NCI-H2196 (cell line): ENCODE results near the gene IMP3.

Source experiments
- DNase-seq: peaks from one replicate; lab custom pipeline; 2025; ENCODE audit not compliant: unreplicated experiment; lab: John Stamatoyannopoulos, UW

The IMP3 gene

DNA sequence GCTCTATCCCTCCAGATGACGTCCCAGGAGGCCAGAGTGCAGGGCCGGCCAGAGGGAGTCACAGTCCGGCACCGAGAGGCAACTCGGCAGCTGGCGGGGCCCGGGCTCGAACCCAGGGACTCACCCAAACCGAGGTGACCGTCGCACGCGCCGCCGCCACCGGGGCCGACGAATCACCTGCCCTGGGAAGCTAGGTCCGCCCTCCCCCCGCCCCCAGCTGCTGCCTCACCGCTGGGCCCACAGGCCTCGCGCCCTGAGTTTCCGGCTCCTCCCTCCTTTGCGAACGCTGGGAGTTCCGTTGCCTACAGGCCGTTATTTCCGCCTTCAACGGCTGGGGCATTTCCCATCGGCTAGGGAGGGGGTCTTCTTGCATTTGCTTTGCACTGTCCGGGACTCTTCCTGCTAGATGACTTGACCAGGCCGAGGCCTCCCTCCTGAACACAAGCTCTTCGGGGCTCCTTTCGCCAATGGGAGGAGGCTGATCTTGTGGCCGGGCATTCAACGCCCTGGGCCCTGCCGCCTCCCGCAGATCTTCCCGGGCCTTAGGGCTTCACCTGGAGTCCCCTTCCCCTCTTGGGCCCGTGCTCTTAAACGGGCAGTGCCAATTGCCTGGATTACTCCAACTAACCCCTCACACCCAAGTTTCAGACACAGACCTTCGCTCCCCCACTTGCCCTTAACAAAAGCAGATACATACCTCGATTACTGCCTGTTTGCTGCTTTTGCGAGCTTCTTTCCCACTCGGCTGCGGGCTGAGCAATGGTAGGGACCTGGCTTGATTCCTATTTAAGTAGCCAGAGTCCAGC, 14.3 kb downstream of the IMP3 start, which contains the start of gene SNUPN:
Gene SNUPN, minus strand, starts transcription at position 184 of the 806 bp plus-strand sequence. CDS start 4,674 bp downstream, outside the sequence.
- peak; percentile 79 for DNase-seq

DNA sequence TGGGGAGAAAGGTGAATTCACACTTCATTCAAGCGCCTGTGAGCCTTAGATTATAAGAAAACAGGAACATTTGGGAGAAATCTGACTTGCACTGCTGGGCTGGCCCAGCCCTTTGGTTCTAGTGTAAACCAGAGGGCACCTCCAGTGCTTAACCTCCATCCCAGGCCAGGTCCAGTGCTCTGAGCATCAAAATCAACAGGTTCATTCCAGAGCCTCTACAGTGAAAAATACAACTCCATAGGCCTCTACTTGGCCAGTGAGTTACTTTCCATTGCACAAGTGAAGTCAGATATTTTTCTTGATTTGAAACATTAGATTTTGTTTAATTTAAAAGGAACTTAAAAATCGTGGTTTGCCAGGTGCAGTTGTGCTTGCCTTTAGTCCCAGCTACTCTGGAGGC, 17.5 kb downstream of the IMP3 start:
- DNase-seq = no peak

DNA sequence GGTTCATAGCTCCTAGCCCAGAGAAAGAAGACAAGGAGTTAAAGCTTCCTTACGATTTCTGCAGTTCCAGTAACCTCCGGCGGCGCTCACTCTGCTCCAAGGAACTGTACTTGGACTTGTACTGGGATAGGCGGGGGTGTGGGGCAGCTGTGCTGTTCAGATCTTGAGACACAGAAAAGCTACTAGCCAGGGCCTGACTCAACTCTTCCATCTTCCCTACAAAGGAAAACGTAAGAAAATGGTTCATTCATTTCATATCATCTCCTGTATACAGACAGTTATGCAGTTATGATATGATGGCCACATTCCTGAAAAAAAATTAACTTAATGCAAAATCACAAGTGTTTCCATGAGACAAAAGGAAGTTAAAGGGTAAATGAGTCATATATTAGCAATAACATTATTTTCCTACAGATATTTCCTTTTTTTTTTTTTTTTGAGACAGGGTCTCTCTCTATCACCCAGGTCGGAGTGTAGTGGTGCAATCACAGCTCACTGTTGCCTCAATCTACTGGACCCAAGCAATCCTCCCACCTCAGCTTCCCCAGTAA, 19.1 kb downstream of the IMP3 start:
- no peak for DNase-seq

DNA sequence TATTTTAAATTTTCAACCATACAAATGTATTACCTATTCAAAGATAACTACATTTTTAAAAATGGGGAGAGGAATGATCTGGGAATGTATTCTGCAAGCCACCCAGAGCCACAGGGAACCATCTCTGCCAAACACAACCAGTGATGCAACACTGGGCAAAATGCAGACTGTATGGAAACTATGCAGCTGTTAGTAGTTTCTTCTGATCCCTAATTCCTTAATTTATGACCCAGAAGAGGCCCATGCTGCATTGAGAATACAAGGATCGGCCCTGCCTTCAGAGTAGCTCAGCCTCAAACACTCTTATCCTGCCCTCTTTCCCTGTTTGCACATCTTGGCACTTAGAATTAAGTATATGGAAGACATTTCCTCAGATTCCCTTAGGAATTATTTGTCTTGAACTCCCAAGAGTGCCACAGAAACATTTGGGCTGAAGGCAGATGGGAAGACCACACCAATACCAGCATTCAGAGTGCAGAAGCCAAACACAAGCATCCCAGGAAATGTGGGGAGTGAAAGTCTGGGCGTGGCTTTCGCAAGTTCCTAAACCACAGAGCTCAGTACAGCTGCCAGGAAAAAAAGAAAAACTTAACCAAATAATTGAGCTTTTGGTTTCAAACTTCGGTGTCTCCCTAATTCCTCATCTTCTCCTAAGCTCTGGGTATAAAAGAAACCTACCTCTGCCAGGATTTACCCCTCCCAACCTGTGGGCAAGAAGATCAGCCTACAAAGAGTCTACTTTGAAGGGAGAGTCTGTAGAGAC, 19.8 kb downstream of the IMP3 start:
- no peak for DNase-seq

DNA sequence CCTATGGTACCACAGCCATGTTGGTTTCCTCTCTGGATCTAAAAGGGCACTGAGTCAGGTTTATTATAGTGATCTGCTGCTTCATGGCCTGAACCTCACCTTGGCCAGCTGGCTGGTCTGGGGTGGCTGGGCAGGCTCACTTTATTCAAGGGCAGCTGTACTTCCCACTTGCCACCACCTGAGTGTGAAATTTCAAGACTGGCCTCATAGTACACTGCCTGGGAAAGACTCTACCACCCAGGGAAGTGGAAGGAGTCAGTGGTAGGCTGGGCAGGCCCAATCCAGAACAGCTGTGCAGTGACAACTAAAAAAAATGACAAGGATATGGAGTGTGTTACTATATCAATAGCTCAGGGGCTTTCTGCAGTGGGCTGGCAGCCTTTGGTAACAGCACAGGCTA, 23.3 kb downstream of the IMP3 start:
- no peak for DNase-seq

DNA sequence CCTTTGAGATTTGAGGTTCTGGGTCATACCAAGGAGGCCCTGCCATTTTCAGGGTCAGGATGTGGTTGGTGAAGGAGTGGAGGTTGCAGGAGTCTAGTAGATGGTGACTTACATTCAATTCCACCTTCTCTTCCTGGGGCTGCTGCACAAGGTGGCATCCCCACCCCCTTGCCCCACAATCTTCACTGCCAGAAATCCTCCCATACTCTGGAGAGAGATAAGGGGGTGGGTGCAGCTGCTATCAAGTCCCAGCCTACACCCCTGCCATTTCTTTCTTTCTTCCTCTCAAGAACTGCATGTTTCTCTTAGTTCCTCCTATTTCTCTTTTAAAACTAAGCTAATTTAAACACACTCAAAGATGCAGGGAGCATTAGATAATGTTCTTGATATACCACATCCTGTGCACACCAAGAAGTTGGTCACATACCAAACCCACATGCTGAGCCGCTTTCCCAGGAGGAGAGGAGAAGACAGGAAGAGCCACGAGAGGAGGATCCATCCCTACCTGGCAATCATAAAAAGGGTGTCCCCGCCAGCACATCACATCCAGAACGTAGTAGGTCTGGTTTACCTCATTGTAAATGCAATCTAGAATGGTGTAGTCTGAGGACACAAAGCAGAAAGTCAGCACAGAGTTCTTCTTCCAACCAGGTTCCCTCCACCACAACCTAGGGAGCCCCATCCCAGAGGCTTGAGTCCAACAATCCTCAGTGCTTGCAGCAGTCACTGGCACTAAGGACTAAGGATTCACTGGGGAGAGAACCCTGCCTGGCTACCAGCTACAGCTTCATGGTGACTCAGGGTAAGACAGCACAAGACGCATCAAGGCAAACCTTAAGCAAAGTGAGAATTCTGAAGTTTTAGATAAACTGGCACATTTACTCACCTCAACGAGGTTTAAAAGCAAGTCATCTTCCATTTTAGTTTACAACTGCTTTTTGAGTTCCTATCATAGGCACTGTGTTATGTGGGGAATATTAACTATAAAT, 33.0 kb downstream of the IMP3 start:
- DNase-seq = no peak

DNA sequence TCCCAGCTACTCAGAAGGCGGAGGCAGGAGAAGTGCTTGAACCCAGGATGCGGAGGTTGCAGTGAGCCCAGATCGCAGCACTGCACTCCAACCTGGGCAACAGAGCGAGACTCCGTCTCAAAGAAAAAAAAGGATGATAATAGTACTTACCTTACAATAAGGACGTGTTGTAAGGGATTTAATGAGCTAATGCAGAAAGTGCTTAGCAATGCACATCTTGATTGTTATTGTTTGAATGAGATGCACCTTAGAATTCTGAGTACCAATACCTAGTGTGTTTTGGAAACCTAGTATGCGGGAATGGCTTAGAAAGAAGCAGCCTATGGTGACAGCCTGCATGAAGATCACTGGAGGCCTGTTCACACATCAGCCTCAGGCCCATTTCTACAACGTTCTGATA, 34.0 kb downstream of the IMP3 start:
- no peak for DNase-seq

DNA sequence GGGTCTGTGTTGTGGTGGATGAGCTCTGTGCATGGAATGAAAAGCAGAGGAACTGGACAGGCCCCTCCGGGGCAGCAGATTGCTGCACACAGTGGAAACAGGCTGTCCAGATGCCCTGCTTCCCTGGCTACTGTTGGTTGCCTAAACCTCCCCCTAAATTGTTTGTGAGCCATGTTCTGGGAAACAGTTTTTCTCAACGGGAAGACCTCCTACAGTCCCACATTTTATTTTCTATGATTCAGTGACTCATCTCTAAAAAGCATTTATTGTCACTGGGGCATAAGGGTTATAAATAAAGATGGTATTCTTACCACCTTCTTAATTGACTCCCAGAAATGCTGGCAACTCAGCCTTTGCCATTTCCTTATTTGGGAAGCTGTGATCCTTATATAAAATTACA, 40.6 kb downstream of the IMP3 start:
- DNase-seq = no peak

DNA sequence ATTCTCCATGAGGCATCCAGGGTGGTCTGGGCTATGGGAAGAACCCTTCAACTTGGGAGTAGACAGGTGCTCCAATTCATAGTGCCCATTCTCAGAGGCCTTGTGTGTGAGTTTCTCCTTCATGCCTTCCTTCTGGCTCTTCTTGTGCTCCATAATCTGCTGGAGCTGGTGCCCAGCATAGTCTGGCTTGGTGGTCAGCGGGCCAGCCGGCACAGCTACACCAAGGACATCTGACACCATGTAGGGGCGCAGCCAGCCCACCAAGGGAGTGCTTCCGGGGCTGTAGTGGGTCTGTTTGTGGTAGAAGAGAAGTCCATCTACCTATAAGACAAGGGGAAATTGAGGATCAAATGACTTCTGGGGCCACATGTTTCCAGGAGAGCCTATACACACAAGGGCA, 41.7 kb downstream of the IMP3 start:
- no peak for DNase-seq

DNA sequence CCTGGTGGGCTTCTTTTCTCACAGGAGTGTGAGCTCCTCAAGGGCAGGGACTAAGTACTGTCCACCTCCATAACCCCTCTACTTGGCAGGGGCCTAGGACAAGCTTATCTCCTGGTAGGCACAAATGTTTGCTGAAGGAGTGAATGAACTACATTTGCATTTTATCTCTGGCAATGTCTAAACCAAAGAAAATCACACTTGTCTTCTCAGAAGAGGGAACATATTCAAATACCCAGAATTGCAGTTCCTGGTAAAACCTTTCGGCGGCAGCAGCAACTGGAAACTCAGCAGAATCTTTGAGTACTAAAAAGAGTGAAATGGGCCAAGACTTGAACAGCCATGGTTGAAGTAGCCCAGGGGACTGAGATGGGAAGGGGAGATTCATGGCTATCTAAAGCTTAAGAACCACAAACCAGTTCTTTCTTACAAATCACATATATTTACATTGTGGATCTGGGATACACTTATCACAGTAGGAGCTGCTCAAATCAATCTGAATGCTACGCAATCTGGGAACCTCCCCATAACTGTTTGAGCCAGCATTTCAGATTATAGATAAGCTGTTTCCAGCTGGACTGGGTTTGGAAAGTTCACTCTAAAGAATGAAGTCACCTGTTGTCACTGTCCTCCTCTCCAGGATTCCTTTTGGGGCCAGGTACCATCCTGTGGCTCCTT, 42.2 kb downstream of the IMP3 start:
- DNase-seq = no peak

DNA sequence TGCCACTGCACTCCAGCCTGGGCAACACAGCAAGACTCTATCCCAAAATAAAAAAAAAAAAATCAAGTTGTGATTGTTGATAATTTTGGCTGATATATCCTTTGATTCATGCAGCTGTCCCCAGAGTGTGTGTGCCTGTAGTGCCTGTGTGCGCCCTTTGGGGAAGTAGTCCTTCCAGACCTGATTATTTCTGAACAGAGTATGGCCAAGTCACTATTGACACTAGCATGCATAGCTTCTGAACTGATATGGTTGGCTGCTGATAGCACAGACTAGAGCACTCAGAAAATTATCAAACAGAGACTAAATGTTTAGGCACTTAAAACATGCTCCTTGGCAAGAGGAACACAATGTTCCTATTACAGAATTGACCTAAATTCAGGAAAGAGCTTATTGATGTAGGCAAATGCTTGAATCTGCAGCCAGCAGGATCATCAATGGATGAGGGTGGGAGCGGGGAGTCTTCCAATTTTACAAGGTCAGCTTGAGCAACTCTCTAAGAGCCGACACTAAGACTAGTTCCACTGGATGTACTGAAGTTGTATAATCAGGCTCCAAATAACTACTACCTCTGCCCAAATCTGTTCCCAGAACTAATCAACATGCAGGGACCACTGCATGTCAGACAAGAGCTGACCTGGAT, 43.2 kb downstream of the IMP3 start:
- DNase-seq = no peak

DNA sequence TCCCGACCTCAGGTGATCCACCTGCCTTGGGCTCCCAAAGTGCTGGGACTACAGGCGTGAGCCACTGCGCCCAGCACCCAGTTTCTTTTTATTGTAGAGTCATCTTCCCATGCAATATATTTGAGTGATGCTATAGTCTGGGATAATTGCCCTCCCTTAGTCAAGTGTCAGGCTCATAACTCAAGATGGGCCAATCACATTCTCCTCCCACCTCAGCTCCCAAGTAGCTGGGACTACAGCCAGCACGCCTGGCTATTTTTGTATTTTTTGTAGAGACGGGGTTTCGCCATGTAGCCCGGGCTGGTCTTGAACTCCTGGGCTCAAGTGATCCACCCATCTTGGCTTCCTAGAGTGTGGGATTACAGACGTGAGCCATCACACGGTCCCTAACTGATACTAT, 45.7 kb downstream of the IMP3 start:
- DNase-seq = no peak

DNA sequence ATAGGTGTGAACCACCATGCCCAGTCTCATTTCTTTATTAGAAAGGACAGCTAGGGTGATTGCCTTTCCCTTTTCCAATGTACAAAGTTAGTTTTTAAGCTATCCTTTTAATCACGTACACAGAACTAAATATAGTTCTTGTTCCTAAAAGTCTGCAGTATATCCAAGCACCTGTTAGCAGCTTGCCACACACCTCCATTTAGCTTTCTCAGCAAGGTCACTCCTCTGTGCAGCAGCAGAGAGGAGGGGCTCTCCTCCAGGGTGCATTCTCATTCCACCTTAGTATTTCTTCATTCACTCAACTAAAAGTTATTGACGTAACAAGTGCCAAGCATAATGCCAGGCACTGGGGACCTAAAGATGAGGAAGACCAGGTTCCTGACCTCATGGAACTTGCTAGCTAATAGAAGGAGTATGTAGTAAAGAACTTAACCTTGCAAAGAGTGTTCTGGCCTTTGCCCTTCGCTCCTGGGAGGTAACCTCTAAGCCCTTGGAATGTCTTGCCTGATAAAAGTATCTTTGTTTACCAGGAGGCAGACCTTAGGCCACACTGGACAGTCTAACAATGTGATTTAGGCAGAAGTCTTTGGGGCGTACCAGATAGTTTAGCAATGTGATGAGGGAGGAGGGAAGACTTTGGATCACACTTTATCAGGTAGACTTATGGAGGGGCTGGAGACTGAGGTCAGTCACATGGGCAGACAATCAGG, 48.2 kb downstream of the IMP3 start:
- no peak for DNase-seq

DNA sequence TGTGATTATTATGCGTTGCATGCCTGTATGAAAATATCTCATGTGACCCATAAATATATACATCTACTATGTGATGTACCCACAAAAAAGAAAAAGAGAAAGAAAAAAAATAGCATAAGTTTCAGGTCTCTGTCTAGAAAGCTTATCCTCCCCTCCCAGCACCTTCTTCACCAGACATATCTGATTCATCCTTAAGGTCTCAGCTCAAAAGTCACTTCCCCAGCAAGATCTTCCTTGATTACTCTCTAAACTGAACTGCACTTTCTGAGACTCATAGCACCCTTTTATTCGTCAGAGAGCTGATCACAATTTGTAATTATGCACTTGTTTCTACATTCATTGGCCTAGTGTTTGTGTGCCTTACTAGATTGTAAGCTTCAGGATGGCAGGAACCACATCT, 49.8 kb downstream of the IMP3 start:
- no peak for DNase-seq
